HepG2 (cell line): ENCODE results near the gene STAT6.

ENCODE experiments used
- CTCF ChIP-seq: sonication (generic); formaldehyde crosslinking; IDR thresholded peaks from 2 replicates; pipeline ENCODE4 v1.5.0; 2020; ENCODE audit warnings: mild to moderate bottlenecking, missing genetic modification reagents, moderate library complexity
- ZNF629 ChIP-seq: sonication (generic); formaldehyde crosslinking; conservative IDR thresholded peaks from 2 replicates; pipeline ENCODE4 v1.5.0; 2020; ENCODE audit warnings: missing genetic modification reagents

GRCh38 chr12:57096099-57096572, 15.0 kb downstream of the STAT6 start:
- TF ChIP-seq CTCF (CRISPR knock-in tag) (no peak), ZNF629 (CRISPR knock-in tag) (no peak)
